Stomach (tissue), 4 donors: ENCODE results near the gene VGLL3.

Source experiments
- CTCF ChIP-seq, 7 experiments: fragments of 450-650 bp in 4 of 7; fragments of 200-600 bp in 3 of 7; sonication (generic) in 3 of 7; IDR thresholded peaks; one replicate each; pipeline ENCODE4 v1.5.1; 2016 to 2019; ENCODE audit warnings: antibody characterized with exemption in 7 of 7, control low read depth in 2 of 7, mild to moderate bottlenecking in 1 of 7
- EP300 ChIP-seq: sonication (generic); formaldehyde crosslinking; IDR thresholded peaks from one replicate; pipeline ENCODE4 v1.6.1; 2017; ENCODE audit warnings: antibody characterized with exemption
- POLR2A ChIP-seq, 4 donors: fragments of 450-650 bp; IDR thresholded peaks; one replicate each; pipeline ENCODE4 v1.6.1; 2016; ENCODE audit warnings: antibody characterized with exemption in 4 of 4, control low read depth in 2 of 4, mild to moderate bottlenecking in 1 of 4, moderate library complexity in 1 of 4

DNA sequence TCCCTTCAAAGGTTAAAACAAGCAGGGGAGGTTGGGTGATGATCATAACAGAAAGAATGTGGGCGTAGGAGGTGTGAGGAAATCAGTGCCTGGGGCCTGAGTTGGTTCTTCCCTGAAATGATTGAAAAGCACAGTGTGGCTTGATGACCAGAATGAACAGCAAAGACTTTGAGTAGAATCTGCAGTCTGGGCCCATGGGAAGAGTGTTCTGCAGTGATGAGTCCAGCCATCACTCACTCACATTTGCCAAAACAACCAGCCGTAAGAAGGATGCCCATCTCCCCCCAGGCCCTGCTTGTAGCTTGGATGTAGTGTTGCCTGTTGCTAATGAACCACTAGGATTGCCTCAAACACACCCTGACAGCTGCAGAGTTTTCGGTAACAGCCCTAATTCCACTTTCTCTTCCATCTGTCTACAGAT is 67.9 kb downstream of the VGLL3 start:
- TF ChIP-seq CTCF (IDR thresholded peaks at IDR 0.05) (no peak), EP300 (no peak), POLR2A (IDR thresholded peaks at IDR 0.05) (no peak)
